Hematopoietic multipotent progenitor cell treated with erythropoietin and hydrocortisone succinate and interleukin-3 and kit ligand, for 17 days (in vitro differentiated cells): ENCODE measurements around the gene DND1.
"Not testable (repeated sequence)": the region's sequence is repeated elsewhere in the genome, so short reads cannot be mapped to it uniquely, and the experiment has no call there.

Experiments
- DNase-seq: peaks from one replicate; pipeline ENCODE4 v3.0.0-alpha.2; 2015; ENCODE audit warnings: low spot score

The DND1 gene

DNA sequence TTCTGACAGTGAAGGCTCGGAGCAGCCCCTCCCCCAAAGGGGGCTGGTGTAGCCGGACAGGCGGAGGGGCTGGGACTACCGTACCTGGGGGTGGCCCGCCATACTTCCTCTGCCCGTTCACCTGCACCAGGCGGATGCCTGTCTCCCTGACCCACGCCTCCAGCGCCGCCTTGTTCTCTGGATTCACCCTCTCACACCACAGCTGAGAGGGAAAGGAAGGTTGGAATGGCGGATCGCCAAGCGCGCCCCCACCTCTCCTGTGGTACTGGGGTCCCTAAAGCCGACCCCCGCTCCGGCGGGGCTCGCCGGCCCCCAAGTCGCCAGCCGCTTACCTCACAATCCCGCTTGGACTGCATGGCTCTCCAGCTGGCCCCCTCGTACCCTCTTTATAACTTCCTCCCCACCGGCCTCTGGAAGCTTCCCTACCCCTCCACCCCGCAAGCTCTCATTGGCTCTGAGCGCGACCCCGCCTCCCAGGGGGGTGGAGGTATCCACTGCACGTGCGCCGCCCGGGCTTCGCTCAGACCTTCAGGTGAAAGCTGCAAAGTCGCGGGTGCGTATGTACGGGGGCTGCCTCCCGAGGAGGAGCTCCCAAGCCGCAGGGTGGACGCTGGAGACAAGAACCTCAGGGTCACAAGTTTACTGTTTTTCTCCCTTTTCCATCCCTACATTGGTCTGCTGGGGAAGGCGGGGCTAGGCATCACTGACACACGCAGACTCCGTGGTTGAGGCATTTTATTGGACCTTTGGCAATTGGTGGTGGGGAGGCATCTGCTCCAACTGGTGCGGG lies at the start of gene DND1:
TSS of gene DND1 (minus strand) at position 390 of the 790 bp plus-strand sequence. CDS start at position 356, 34 bp downstream.
- DNase-seq = no peak

DNA sequence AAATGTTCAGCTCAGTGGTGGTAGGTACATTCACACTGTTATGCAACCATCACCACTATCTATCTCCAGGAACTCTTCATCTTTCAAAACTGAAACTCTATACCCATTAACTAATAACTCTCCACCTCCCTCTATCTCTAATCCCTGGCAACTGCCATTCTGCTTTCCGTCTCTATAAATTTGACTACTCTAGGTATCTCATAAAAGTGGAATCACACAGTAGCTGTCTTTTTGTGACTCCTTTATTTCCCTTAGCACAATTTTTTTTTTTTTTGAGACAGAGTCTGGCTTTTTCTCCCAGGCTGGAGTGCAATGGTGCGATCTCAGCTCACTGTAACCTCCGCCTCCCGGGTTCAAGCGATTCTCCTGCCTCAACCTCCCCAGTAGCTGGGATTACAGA lies 48.0 kb upstream of the DND1 start:
- DNase-seq = not testable (repeated sequence)

GRCh38 chr5:140720738-140721137 lies 47.4 kb upstream of the DND1 start:
- not testable (repeated sequence) for DNase-seq

GRCh38 chr5:140718266-140718592 lies 44.9 kb upstream of the DND1 start:
- DNase-seq = no peak

- not testable (repeated sequence) for DNase-seq
Observed at GRCh38 chr5:140716238-140716637, 42.9 kb upstream of the DND1 start.

- no peak for DNase-seq
Observed at GRCh38 chr5:140713562-140714094, 40.3 kb upstream of the DND1 start.

- DNase-seq = no peak
Observed at GRCh38 chr5:140711794-140712193, 38.4 kb upstream of the DND1 start.

DNA sequence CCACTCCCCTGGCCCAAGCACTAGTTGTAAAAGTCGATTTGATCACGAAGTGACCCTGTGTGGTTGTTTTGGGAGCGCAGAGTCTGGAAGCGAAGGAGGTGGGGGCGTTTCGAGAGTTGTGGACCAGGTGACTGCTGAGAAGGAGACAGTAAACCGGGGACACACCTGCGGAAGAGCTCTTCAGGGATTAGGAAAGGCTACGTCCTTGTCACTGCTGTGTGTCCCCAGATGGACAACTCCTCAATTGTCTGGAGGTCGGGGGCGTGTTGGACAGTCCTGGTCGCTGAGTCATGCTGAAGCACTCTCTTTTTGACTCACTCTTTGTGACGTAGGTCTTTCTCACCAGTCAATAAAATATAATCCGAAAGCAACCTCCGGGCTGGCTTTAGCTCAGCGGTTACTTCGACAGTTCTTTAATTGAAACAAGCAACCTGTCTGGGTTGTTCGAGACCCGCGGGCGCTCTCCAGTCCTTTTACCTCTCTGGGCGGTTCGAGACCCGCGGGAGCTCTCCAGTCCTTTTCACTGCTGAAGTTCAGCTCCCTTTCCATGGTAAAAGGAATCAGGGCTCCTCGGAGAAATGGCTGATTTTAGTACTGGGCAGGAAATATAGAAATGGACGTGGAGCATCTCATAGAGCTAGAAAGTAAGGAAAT lies 37.6 kb upstream of the DND1 start:
- peak; percentile 98 for DNase-seq

GRCh38 chr5:140708787-140709186 lies 35.4 kb upstream of the DND1 start:
- DNase-seq = not testable (repeated sequence)

GRCh38 chr5:140707812-140708211 lies 34.4 kb upstream of the DND1 start:
- DNase-seq = no peak

- DNase-seq = peak; percentile 98
Observed at GRCh38 chr5:140700177-140701144, 27.1 kb upstream of the DND1 start, which contains the start of gene ZMAT2. ZMAT2 (plus strand) TSS chr5:140700447; CDS start chr5:140700461, 14 bp downstream.

- no peak for DNase-seq
Observed at GRCh38 chr5:140696891-140697492, 23.6 kb upstream of the DND1 start.

DNA sequence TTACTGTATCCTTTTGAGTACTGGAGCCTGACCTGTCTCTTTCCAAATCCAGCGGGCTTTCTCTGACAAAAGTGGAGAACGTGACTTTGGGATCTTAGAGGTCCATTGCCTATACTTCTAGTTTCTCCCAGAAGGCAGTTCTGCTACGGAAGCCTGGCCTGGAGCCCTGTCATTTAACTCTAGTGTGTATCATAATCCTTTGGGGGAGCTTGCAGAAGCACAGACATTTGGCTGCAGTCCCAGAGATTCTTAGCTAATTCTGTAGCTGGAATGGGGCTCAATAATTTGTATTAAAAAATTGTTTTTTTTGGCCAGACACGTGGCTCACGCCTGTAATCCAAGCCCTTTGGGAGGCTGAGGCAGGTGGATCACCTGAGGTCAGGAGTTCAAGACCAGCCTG lies 20.9 kb upstream of the DND1 start:
- DNase-seq = no peak

DNA sequence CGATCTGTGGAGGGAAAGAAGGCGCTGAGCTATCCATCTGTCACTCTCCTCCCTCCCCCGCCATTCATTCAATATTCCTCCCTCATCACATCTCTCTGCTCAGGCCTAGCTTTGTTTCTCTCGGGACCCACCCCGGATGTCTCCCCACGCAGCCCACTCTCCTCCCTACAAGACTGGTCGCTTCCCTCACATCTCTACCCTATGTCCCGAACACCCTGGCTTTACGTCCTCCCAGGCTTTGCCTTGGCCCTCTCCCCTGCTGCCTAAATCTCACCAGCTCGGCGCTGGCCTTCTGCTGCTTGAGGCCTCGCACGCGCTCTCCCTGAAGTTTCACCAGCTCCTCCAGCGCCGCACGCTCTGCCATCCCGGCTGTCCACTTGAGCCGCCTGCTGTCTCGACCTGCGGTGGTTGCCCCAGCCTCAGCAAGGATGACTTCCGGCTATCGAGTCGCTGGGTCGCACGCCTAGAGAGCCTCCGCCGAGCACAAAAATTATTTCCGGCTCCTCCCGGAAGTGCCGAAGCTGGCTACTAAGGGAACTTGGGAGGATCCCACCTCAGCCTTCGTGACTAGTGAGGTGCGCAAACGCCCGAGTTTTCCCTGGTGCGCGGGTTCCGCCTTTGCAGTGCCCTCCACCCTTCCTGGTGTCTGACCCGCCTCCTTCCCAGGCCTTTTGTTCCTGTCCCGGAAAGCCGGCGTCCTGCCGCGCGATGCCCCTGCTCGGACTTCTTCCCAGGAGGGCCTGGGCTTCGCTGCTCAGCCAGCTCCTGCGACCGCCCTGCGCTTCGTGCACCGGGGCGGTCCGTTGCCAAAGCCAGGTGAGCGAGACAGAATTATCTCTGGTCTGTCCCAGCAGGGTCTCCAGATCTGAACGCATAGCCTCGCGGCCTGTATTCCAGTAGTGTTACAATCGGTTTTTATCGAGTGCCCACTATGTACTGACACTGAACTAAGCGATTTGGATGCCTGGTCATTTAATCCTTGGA lies 17.9 kb upstream of the DND1 start, which contains the start of the genes HARS1 and HARS2:
TSS of gene HARS1 (minus strand) at position 430 of the 984 bp plus-strand sequence. CDS start at position 364, 66 bp downstream.
TSS of gene HARS2 (plus strand) at position 515 of the 984 bp plus-strand sequence. CDS start at position 709, 194 bp downstream.
- peak; percentile 94 for DNase-seq

- DNase-seq = peak; percentile 38
Observed at GRCh38 chr5:140690376-140690932, 17.1 kb upstream of the DND1 start.

- peak; percentile 51 for DNase-seq
Observed at GRCh38 chr5:140678993-140679392, 5.6 kb upstream of the DND1 start.

DNA sequence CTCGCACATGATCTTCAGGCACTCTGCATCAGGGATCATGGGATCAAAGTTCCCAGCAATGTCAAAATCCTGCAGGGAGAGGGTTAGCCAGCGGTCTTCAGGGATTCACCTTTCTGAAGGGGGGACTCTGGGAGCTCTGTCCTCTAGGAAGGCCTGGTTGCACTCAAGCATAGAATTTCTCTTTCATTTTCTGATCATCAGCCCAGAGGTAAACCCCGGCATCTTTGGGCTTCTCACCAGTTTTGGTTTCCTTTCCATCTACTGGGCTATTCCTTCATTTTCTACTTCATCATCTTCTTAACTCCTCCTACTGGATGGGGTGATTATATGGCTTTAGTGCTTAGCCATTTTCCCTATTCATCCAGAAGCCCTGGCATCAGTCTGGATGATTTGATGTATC lies 4.6 kb upstream of the DND1 start:
- no peak for DNase-seq

GRCh38 chr5:140674629-140675028 lies 1.3 kb upstream of the DND1 start:
- no peak for DNase-seq

GRCh38 chr5:140674211-140674610 lies 835 bp upstream of the DND1 start:
- no peak for DNase-seq
